HepG2 (cell line): ENCODE measurements around the gene SRSF3. TPM values are rescaled to one million over a fixed set of nuclear protein-coding genes. Genes with fewer than 3 reads are reported as not detected.
A peak's percentile ranks its signal among the peaks of the same experiment; 100 is the strongest.

Experiments
- AHR ChIP-seq: IDR thresholded peaks from 2 replicates; pipeline ENCODE4 v1.6.1; 2018; ENCODE audit warnings: missing genetic modification reagents, missing compliant biosample characterization
- BCL6 ChIP-seq: IDR thresholded peaks from 2 replicates; pipeline ENCODE4 v1.6.1; 2016; ENCODE audit warnings: missing genetic modification reagents, missing compliant biosample characterization
- GATA4 ChIP-seq: sonication (generic); IDR thresholded peaks from 2 replicates; pipeline ENCODE4 v1.6.1; 2016; ENCODE audit warnings: antibody characterized with exemption, low read depth, borderline replicate concordance
- HIVEP1 ChIP-seq: sonication (generic); formaldehyde crosslinking; IDR thresholded peaks from 2 replicates; pipeline ENCODE4 v1.4.0; 2020; ENCODE audit warnings: mild to moderate bottlenecking, missing genetic modification reagents
- NCOA2 ChIP-seq: sonication (generic); formaldehyde crosslinking; IDR thresholded peaks from 2 replicates; pipeline ENCODE4 v1.8.0; 2022; ENCODE audit warnings: inconsistent platforms
- REL ChIP-seq: sonication (generic); formaldehyde crosslinking; conservative IDR thresholded peaks from 2 replicates; pipeline ENCODE4 v1.8.0; 2022; ENCODE audit warnings: mild to moderate bottlenecking, missing genetic modification reagents, moderate library complexity
- SIX1 ChIP-seq: sonication (generic); formaldehyde crosslinking; IDR thresholded peaks from 2 replicates; pipeline ENCODE4 v1.4.0; 2020; ENCODE audit warnings: missing genetic modification reagents, borderline replicate concordance
- TBX2 ChIP-seq: sonication (generic); formaldehyde crosslinking; IDR thresholded peaks from 2 replicates; pipeline ENCODE4 v1.5.0; 2020; ENCODE audit warnings: missing genetic modification reagents, mild to moderate bottlenecking, borderline replicate concordance
- TEAD3 ChIP-seq: optimal IDR thresholded peaks from 2 replicates; pipeline ENCODE3; 2016; ENCODE audit warnings: borderline replicate concordance
- TOE1 ChIP-seq: sonication (generic); formaldehyde crosslinking; IDR thresholded peaks from 2 replicates; pipeline ENCODE4 v1.4.0; 2020; ENCODE audit warnings: mild to moderate bottlenecking, missing genetic modification reagents
- ZKSCAN5 ChIP-seq: sonication (generic); formaldehyde crosslinking; IDR thresholded peaks from 2 replicates; pipeline ENCODE4 v1.5.1; 2020; ENCODE audit warnings: mild to moderate bottlenecking, missing genetic modification reagents
- ZNF746 ChIP-seq: sonication (generic); formaldehyde crosslinking; IDR thresholded peaks from 2 replicates; pipeline ENCODE4 v1.8.0; 2022; ENCODE audit warnings: mild to moderate bottlenecking, missing genetic modification reagents
- ZNF879 ChIP-seq: sonication (generic); formaldehyde crosslinking; IDR thresholded peaks from 2 replicates; pipeline ENCODE4 v1.8.1; 2023; ENCODE audit warnings: missing genetic modification reagents
- polyA plus RNA-seq, 8 experiments: library from polyadenylated mRNA; depleted of rRNA in 3 of 8; stranded (reverse) in 7 of 8; unstranded in 1 of 8; fragments of >200 nt; fragmentation: Illumina TruSeq in 4 of 8; extraction: Trizol in 4 of 8; gene quantifications; 2 replicates each; pipeline versions ENCODE4 v1.2.1 to v1.2.3, GENCODE V29; 2011 to 2016; ENCODE audit warnings: low read depth in 4 of 8, missing spikeins in 1 of 8, mixed read lengths in 1 of 8; ENCODE audit not compliant: insufficient read depth in 1 of 8
- total RNA-seq, 5 experiments: library from RNA; depleted of rRNA; stranded (reverse); fragments of >200 nt; fragmentation: Illumina TruSeq; extraction: Trizol; gene quantifications; 2 replicates each; pipeline ENCODE4 v1.2.3, GENCODE V29; 2016; ENCODE audit warnings: low read depth in 1 of 5
- TF ChIP-seq, protein P1 (sequence below): sonication (generic); formaldehyde crosslinking; IDR thresholded peaks from 2 replicates; pipeline ENCODE4 v1.4.0; 2020; ENCODE audit warnings: missing genetic modification reagents
- TF ChIP-seq, protein P2 (sequence below): sonication (generic); formaldehyde crosslinking; IDR thresholded peaks from 2 replicates; pipeline ENCODE4 v1.4.0; 2020; ENCODE audit warnings: missing genetic modification reagents, mild to moderate bottlenecking, borderline replicate concordance
- TF ChIP-seq, protein P3 (sequence below): sonication (generic); formaldehyde crosslinking; IDR thresholded peaks from 2 replicates; pipeline ENCODE4 v1.4.0; 2020; ENCODE audit warnings: mild to moderate bottlenecking, missing genetic modification reagents

The SRSF3 gene
- total and polyA plus RNA-seq, 2 of the 13 experiments (the other 11 are each of a cell fraction or from before 2014, with no cell fraction given): 206 to 684 TPM

GRCh38 chr6:36608788-36609563 lies 14.8 kb downstream of the SRSF3 start (continued):
- TF ChIP-seq, protein P1, sequence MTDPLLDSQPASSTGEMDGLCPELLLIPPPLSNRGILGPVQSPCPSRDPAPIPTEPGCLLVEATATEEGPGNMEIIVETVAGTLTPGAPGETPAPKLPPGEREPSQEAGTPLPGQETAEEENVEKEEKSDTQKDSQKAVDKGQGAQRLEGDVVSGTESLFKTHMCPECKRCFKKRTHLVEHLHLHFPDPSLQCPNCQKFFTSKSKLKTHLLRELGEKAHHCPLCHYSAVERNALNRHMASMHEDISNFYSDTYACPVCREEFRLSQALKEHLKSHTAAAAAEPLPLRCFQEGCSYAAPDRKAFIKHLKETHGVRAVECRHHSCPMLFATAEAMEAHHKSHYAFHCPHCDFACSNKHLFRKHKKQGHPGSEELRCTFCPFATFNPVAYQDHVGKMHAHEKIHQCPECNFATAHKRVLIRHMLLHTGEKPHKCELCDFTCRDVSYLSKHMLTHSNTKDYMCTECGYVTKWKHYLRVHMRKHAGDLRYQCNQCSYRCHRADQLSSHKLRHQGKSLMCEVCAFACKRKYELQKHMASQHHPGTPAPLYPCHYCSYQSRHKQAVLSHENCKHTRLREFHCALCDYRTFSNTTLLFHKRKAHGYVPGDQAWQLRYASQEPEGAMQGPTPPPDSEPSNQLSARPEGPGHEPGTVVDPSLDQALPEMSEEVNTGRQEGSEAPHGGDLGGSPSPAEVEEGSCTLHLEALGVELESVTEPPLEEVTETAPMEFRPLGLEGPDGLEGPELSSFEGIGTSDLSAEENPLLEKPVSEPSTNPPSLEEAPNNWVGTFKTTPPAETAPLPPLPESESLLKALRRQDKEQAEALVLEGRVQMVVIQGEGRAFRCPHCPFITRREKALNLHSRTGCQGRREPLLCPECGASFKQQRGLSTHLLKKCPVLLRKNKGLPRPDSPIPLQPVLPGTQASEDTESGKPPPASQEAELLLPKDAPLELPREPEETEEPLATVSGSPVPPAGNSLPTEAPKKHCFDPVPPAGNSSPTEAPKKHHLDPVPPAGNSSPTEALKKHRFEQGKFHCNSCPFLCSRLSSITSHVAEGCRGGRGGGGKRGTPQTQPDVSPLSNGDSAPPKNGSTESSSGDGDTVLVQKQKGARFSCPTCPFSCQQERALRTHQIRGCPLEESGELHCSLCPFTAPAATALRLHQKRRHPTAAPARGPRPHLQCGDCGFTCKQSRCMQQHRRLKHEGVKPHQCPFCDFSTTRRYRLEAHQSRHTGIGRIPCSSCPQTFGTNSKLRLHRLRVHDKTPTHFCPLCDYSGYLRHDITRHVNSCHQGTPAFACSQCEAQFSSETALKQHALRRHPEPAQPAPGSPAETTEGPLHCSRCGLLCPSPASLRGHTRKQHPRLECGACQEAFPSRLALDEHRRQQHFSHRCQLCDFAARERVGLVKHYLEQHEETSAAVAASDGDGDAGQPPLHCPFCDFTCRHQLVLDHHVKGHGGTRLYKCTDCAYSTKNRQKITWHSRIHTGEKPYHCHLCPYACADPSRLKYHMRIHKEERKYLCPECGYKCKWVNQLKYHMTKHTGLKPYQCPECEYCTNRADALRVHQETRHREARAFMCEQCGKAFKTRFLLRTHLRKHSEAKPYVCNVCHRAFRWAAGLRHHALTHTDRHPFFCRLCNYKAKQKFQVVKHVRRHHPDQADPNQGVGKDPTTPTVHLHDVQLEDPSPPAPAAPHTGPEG: 0 out of 2 replicates have a peak, but pooled peaks have one; percentile 36
- TF ChIP-seq TBX2 (CRISPR knock-in tag) (peak; percentile 37; the same call in 1 of the 2 replicates), GATA4 (peak; percentile 56; the same call in 1 of the 2 replicates), ZKSCAN5 (CRISPR knock-in tag) (no peak), TEAD3 (peak; percentile 25), REL (CRISPR knock-in tag) (peak; percentile 6; the same call in 1 of the 2 replicates), ZNF746 (CRISPR knock-in tag) (no peak), TOE1 (CRISPR knock-in tag) (no peak), HIVEP1 (CRISPR knock-in tag) (no peak), ZNF879 (no peak), BCL6 (CRISPR knock-in tag) (peak; percentile 67), AHR (CRISPR knock-in tag) (no peak), NCOA2 (CRISPR knock-in tag) (peak; percentile 69), SIX1 (0 out of 2 replicates have a peak, but pooled peaks have one; percentile 46)
- TF ChIP-seq, protein P2, sequence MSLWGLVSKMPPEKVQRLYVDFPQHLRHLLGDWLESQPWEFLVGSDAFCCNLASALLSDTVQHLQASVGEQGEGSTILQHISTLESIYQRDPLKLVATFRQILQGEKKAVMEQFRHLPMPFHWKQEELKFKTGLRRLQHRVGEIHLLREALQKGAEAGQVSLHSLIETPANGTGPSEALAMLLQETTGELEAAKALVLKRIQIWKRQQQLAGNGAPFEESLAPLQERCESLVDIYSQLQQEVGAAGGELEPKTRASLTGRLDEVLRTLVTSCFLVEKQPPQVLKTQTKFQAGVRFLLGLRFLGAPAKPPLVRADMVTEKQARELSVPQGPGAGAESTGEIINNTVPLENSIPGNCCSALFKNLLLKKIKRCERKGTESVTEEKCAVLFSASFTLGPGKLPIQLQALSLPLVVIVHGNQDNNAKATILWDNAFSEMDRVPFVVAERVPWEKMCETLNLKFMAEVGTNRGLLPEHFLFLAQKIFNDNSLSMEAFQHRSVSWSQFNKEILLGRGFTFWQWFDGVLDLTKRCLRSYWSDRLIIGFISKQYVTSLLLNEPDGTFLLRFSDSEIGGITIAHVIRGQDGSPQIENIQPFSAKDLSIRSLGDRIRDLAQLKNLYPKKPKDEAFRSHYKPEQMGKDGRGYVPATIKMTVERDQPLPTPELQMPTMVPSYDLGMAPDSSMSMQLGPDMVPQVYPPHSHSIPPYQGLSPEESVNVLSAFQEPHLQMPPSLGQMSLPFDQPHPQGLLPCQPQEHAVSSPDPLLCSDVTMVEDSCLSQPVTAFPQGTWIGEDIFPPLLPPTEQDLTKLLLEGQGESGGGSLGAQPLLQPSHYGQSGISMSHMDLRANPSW: peak; percentile 56; the same call in 1 of the 2 replicates
- TF ChIP-seq, protein P3, sequence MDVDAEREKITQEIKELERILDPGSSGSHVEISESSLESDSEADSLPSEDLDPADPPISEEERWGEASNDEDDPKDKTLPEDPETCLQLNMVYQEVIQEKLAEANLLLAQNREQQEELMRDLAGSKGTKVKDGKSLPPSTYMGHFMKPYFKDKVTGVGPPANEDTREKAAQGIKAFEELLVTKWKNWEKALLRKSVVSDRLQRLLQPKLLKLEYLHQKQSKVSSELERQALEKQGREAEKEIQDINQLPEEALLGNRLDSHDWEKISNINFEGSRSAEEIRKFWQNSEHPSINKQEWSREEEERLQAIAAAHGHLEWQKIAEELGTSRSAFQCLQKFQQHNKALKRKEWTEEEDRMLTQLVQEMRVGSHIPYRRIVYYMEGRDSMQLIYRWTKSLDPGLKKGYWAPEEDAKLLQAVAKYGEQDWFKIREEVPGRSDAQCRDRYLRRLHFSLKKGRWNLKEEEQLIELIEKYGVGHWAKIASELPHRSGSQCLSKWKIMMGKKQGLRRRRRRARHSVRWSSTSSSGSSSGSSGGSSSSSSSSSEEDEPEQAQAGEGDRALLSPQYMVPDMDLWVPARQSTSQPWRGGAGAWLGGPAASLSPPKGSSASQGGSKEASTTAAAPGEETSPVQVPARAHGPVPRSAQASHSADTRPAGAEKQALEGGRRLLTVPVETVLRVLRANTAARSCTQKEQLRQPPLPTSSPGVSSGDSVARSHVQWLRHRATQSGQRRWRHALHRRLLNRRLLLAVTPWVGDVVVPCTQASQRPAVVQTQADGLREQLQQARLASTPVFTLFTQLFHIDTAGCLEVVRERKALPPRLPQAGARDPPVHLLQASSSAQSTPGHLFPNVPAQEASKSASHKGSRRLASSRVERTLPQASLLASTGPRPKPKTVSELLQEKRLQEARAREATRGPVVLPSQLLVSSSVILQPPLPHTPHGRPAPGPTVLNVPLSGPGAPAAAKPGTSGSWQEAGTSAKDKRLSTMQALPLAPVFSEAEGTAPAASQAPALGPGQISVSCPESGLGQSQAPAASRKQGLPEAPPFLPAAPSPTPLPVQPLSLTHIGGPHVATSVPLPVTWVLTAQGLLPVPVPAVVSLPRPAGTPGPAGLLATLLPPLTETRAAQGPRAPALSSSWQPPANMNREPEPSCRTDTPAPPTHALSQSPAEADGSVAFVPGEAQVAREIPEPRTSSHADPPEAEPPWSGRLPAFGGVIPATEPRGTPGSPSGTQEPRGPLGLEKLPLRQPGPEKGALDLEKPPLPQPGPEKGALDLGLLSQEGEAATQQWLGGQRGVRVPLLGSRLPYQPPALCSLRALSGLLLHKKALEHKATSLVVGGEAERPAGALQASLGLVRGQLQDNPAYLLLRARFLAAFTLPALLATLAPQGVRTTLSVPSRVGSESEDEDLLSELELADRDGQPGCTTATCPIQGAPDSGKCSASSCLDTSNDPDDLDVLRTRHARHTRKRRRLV: no peak
